Stimulated activated CD4-positive, alpha-beta T cell treated with anti-CD3 and anti-CD28 coated beads, Interleukin-4, amount 100 ng/mL, for 4 hours (primary cell): ENCODE measurements around the gene DPP7.
A peak's percentile ranks its signal among the peaks of the same experiment; 100 is the strongest.
"Not testable (repeated sequence)": the region's sequence is repeated elsewhere in the genome, so short reads cannot be mapped to it uniquely, and the experiment has no call there.

ENCODE experiments used
- DNase-seq, 2 experiments: peaks; one replicate each; pipeline ENCODE4 v3.0.0-alpha.2; 2020

DPP7 gene

DNA sequence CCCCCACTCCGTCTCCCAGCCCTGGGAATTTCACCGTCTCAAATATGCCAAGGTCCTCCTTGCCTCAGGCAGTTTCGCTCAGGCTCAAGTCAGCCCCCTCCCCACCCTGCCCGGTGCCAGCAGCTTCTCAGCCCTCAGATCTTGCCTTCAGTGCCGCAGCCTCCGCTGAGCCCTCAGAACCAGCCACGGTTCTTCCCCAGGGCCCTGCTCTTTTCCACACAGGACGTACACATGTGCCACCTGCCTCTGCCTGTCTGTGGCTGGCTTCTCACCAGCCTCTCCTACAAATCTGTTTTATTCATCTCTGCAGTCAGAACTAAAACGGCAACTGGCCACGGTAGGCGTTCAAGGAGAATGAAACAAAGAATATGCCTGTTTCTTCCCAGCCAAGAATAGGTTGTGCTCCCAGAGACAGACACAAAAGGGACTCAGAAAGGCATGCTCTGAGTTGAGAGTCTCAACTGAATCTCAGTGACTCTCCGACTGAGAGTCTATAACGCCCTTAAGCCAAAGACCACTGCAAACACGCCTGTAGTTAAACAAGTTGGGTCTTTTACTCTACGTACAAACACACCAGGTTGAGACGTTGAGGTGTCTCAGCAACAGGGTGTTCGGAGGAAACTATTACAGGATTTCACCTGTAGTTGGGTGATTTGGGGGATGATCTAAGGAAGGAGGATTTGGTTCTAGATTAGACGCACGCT, 13.8 kb upstream of the DPP7 start:
- DNase-seq = no peak

DNA sequence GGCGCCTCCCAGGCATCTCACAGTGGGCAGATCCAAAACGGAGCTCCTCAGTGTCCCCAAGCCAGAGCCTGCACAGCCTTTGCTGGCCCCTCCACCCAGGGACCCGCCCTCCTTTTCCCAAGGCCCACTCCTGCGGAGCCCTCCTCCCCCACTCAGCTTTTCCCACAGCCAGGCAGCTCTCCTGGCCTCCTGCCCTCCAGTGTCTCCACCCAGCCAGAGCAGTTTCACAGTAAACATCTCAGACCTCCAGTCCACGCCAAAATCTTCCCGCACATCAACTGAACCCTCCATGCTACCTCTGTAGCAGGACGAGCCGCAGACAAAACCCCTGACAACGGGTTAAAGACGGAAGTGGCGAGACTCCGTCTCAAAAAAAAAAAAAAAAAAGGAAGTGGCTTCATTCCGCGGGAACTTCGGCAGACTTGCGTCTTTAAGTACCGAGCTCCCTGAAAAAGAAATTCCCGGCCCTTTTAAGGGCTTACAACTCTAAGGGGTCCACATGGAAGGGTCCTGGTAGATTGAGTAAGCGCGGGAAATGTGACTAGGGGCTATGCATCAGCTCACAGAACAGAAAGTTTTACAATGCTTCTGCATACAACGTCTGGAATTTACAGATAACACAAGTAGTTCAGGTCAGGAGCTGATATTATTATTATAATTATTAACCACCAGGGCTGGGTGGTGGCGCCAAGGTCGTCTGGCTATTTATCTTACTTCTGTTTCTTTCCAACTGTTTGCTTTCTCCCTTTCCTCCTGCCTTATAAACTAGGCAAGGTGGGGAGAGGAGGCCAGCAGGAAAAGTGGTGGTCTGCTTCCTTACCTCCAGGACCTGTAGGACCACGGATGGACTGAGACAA, 13.0 kb upstream of the DPP7 start:
- DNase-seq = no peak

DNA sequence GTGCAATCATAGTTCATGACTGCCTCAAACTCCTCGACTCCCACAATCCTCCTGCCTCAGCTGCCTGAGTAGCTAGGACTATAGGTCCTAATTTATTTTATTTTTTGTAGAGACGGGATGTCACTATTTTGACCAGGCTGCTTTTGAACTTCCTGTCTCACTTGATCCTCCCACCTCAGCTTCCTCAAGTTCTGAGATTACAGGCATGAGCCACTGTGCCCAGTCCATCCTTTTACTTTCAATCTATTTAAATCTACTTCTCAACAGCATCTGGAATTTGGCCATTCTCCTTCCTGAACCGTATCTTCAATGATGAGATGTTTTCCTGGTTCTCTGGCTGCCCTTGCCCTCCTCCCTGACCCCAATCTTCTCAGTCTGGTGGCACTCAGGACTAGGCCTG, 12.3 kb upstream of the DPP7 start:
- no peak for DNase-seq

DNA sequence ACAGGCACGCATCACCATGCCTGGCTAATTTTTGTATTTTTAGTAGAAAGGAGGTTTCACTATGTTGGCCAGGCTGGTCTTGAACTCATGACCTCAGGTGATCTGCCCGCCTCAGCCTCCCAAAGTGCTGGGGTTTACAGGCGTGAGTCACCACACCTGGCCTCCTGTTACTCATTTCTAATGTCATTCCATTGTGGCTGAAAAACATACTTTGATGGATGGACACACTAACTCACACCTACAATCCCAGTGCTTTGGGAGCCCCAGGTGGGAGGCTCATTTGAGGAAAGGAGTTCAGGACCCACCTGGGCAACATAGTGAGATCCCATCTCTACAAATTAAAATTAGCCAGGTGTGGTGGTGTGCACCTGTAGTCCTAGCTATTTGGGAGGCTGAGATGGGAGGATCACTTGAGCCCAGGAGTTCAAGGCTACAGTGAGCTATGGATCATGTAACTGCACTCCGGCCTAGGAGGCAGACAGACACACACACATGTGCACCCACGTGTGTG, 9.5 kb upstream of the DPP7 start:
- not testable (repeated sequence) for DNase-seq

DNA sequence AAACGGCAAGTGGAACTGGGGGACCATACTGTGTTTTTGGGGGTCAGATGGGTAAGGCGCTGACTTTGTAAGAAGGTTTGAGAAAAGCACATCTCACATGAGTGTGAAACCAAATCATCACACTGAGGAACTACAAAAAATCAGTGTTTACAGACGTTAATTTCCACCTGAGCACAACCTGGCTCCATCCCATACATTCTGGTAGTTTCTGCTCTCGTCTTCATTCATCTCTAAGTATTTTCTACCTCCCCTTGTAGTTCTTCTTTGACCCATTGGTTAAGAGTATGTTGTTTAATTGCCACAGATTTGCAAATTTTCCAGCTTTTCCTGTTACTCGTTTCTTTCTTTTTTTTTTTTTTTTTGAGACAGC, 8.9 kb upstream of the DPP7 start:
- DNase-seq = no peak

DNA sequence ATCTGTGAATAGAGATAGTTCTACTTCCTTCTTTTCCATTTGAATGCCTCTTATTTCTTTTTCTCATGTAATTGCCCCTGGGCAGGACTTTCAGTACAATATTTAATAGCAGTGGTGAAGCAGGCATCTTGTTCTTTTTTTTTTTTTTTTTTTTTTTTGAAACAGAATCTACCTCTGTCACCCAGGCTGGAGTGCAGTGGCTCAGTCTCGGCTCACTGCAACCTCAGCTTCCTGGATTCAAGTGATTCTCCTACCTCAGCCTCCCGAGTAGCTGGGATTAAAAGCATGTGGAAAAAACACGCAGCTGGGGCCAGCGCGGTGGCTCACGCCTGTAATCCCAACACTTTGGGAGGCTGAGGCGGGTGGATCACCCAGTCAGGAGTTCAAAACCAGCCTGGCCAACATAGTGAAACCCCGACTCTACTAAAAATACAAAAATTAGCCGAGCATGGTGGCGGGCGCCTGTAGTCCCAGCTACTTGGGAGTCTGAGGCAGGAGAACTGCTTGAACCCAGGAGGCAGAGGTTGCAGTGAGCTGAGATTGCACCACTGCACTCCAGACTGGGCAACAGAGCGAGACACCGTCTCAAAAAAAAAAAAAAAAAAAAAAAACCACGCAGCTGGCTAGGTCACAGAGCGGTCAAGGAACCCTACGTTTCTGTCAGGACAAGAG, 8.4 kb upstream of the DPP7 start:
- not testable (repeated sequence) for DNase-seq

DNA sequence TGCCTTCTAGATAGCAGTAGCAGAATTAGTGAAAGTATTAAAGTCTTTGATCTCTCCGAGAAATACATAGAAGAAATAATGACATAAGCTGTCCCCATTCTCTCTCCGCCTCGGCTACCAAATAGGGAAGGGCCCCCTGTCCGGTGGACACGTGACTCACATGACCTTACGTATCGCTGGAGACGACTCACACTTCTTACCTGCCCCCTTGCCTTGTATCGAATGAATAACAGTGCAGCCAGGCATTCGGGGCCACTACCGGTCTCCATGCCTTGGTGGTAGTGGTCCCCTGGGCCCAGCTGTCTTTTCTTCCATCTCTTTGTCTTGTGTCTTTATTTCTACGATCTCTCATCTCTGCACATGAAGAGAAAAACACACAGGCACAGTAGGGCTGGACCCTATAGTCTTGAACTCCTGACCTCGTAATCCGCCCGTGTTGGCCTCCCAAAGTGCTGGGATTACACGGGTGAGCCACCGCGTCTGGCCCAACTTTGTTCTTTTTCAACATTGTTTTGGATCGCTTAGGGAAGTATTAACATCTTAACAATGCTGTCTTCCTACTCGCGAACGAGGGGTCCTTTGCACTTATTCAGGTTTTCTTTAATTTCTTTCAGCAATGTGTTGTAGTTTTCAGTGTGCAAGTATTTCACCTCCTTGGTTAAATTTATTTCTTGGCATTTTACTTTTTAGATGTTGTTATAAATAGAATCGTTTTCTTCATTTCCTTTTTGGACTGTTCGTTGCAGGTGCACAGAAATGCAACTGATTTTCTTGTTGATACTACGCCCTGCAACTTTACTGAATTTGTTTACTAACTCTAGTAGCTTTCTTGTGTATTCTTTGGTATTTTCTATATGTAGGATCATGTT, 7.6 kb upstream of the DPP7 start:
- DNase-seq = not testable (repeated sequence)

DNA sequence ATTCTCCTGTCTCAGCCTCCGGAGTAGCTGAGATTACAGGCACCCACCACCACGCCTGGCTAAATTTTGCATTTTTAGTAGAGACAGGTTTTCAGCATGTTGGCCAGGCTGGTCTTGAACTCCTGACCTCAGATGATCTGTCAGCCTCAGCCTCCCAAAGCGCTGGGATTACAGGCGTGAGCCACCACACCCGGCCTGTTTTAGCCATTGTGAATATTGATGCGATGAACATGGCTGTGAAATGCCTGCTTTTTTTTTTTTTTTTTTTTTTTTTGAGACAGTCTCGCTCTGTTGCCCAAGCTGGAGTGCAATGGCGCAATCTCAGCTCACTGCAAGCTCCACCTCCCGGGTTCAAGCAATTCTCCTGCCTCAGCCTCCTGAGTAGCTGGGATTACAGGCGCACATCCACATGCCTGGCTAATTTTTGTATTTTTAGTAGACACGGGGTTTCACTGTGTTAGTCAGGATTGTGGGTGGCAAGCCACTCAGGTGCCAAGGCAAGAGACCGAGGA, 3.6 kb upstream of the DPP7 start:
- DNase-seq = not testable (repeated sequence)

DNA sequence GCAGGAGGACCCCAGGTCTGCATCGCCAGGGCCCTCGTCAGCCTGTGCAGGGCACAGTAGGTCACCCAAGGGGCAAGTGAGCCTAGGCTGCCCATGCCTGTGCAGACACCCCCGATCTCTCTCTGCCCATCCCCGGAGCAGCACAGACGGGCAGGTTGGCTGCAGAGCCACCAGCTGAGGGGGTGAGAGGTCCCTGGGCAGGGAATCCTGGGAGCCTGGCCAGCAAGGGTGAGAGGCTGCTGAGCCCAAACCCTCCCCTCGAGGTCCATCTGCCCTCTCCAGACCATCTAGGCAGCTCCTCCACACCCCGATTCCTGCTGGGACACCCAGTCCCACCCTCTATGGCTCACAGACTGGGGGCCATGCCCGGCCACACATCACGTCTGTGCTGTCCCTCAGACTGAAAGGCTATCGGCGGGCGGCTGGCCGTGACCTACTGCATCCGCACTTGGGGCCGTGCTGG, 2.8 kb upstream of the DPP7 start:
- no peak for DNase-seq

DNA sequence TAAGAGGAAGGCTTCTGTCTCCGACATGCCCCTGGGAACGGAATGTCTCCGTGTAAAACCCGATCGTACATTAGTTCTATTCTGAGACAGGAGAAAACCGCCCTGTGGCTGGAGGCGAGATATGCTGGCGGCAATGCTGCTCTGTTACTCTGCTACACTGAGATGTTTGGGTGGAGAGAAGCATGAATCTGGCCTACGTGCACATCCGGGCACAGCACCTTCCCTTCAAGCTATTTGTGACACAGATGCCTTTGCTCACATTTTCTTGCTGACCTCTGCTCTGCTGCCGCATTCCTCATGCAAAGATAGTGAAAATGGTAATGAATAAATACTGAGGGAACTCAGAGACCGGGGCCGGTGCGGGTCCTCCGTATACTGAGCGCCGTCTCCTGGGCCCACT, 2.2 kb upstream of the DPP7 start:
- DNase-seq = no peak

DNA sequence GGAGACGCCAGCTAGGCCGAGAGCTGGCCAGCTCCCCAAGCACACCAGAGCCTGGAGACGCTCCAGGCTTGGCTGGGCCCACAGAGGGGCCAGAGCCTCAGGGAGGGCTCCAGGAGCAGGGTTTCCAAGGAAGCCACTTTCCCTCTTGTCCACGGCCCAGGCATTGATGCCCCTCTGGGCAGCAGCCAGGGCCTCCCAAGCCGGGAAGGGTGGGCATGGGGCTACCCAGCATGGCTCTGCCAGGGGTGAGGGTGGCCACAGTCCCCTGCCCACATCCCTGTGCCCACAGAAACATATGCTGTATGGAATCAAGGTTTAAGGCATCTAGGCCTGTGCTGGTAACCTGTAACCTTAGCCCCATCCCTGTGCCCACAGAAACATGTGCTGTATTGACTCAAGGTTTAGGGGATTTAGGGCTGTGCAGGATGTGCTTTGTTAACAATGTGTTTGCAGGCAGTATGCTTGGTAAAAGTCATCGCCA, 1.5 kb upstream of the DPP7 start:
- no peak for DNase-seq

DNA sequence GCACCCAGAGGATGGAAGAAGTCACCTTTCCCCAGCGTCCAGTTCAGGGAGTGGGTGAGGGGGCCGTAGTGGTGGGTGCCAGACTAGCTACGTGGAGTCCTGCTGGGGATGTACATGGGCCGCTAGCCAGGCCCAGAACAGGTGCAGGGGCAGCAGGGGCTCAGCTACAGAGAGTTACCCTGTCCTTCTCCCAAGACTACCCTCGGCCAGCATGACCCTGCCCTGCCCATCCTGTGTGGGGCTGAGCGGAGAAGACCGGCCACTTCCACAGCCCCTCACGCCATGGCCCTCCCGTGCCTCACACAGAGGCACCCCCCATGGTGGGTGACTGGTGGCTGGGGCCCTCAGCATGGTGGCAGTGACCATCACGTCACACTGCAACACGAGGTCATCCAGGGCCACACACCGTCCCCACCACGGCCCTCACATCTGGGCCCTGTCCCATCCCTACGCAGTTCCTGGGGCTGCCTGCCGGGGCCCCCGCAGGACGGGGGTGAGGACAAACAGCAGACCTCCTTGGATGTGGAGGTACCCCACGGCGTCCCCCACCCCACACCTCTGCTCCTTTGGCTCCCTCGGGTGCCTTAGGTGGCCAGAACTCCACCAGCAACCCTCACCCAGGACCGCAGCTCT, 977 bp upstream of the DPP7 start:
- DNase-seq = no peak

DNA sequence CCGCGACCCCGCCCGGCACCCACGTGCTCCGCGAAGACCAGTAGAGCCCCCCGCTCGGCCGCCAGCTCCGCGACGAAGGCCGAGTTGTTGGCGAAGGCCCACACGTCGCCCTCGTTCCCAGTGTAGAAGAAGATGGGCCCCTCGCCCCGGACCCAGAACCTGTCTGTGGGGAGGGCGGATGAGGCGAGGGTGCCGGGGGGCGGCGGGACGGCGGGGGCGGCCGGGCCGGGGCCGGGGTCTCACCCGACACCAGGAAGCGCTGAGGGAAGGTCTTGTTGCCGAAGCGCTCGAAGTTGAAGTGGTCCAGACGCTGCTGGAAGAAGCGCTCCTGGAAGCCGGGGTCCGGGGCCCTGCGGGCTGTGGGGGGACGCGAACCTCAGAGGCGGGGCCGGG, 317 bp downstream of the DPP7 start:
- no peak for DNase-seq

DNA sequence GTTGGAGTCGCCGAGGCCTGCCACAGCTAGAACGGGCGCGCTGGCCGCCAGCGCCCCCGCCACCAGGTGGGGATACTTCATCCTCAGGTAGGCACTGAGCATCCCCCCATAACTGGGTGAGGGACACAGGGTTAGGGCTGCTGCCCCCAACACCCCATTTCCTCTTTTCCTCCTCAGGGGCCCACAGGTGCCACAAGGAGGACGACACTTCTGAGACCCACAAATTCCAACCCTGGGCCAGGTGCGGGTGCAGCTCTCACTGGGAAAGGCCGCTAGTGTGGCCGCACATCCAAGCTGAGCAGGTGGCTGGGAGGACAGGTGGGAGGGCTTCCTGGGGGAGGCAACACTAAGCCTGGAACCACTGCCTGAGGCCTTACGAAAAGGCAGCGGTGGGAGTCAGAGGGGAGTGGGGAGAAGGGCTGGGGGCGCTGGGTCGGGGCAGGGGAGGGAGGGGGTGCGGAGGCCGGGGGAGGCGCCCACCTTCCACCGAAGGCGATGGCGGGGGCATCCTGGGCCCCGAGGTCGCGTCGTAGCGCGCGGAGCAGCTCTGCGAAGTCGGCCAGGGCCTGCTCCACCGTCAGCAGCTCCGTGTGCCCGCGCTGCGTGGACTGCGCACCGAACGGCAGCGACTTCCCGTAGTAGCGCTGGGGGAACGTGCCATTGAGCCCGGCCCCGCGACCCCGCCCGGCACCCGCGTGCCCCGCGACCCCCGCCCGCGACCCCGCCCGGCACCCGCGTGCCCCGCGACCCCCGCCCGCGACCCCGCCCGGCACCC, 961 bp downstream of the DPP7 start:
- DNase-seq = peak in 1 of 2 experiments; percentile 28

DNA sequence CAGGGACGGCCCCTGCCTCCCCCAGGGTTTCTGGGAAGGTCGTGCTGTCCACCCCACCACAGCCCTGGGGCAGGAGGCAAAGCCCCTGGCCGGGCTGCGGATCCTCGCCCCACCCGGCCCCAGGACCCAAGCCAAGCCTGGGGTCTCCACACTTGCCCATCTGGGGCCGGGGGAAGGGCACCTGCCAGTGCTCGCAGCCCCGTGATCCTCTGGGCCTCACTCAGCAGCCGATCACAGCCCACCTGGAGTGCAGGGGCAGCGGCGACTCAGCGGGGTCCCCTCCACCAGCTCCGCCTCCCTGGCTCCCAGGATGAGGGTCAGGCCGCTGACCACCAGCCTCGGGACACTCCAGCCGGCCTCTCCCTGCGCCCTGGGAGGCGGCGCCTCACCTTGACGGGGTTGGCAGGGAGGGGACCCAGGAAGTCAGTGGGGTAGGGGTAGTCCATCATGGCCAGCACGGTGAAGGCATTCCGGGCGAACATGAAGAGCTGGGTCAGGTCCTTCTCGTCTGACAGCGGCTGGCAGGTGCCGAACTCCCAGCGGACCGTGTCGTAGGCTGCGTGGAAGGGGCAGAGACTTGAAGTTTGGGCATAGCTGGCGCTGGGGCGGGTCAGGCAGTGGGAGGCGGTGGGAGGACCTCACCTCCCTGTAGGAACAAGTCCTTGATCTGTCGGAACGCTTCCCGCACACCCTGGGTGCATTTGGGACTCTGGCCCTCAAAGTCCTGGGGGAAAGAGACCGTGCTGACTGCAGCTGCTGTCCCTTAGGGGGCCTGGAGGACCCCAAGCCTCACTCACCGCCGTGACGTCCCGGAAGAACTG, 1.8 kb downstream of the DPP7 start:
- no peak for DNase-seq

DNA sequence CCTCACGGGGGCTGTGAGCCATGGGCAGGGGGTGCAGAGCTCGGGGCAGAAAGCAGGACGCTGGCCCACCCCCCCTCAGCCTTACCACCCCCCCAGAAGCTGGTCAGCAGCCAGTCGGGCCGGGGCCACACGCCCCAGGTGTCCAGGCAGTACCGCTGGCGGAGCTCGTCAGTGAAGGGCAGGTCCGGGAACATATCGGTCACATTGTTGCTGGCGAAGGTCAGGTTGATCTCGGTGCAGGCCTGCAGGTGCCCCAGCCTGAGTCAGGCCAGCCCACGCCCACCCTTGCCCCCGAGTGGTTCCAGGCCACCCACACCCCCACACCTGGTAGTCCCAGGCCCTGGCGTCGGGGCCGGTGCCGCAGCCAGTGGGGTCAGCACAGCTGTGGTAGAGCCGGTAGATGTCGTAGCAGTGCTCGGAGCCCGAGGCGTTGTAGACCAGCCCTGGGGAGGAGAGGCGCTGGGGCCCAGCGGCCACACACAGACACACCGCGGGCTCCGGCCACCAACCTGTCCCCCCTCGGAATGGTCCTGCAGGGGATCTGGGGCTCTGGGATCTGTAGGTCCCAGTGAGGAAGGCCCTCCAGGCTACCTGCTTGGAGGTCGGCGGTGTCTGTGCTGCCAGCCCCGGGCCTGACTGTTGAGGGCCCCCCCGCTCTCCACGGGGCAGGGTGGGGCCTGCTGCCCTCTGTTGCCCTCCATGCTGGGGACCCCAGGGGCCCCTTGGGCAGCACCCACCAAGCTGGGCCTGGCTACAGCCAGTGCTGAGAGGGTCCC, 2.6 kb downstream of the DPP7 start:
- no peak for DNase-seq

DNA sequence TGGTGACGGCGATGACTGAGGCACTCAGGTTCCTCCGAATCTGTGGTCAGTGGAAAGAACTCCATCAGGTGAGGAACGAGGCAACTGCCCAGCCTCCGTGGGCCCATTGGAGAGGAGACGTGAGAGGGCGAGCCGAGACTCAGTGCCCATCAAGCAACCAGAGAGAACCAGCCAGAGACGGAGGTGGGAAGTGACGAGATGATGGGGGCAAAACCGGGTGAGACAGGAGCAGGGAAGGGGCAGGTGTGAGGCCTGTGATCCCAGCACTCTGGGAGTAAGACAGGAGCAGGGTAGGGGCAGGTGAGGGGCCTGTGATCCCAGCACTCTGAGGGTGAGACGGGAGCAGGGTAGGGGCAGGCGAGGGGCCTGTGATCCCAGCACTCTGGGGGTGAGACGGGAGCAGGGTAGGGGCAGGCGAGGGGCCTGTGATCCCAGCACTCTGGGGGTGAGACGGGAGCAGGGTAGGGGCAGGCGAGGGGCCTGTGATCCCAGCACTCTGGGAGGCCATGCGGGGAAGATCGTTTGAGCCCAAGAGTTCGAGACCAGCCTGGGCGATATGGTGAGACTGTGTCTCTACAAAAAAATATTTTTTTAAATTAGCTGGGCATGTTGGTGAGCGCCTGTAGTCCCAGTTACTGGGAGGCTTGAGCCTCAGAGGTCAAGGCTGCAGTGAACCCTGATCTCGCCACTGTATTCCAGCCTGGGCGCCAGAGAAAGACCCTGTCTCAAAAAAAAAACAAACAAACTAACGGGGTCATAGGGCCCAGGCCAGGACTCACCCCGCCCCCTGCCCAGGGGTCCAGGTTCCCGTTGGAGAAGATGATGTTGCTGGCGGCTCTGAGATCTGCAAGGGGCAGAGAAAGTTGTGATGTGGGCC, 3.4 kb downstream of the DPP7 start:
- DNase-seq = no peak
